ENCODE results near the gene LRRC59.
"Not testable (repeated sequence)": the region's sequence is repeated elsewhere in the genome, so short reads cannot be mapped to it uniquely, and the experiment has no call there.

Gene LRRC59

GRCh38 chr17:50423553-50424159, 26.3 kb upstream of the LRRC59 start:
- no peaks in the 10 kb centered on the region for H3K36me3 ChIP-seq (ENCODE audit: insufficient read depth, low read length)
- no peak overlapping the region for H2AFZ ChIP-seq (ENCODE audit: low read length, unreplicated experiment)

GRCh38 chr17:50422738-50423137, 25.4 kb upstream of the LRRC59 start:
- no peak overlapping the region for H3K4me3 ChIP-seq (ENCODE audit: low read depth, low read length)
- no peak overlapping the region for H2AFZ ChIP-seq (ENCODE audit: low read length, unreplicated experiment)
- H3K27ac ChIP-seq (ENCODE audit: low read depth, low read length), result no peak overlapping the region
- peaks cover 23% of the 10 kb centered on the region for H3K79me2 ChIP-seq (ENCODE audit: control insufficient read depth, insufficient read depth, low read length, unreplicated experiment)
- H3K27me3 ChIP-seq (ENCODE audit: insufficient read depth, low read length), result no peaks in the 10 kb centered on the region
- H3K36me3 ChIP-seq (ENCODE audit: insufficient read depth, low read length), result no peaks in the 10 kb centered on the region
- peaks cover 40% of the 10 kb centered on the region for H3K4me1 ChIP-seq (ENCODE audit: control insufficient read depth, insufficient read depth, low read length, unreplicated experiment)

More at GRCh38 chr17:50423553-50424159, 26.3 kb upstream of the LRRC59 start:
- H3K27ac ChIP-seq (ENCODE audit: low read depth, low read length), result peak overlapping the region; percentile 76
- no peaks in the 10 kb centered on the region for H3K27me3 ChIP-seq (ENCODE audit: insufficient read depth, low read length)
- H3K4me3 ChIP-seq (ENCODE audit: low read depth, low read length), result peak overlapping the region; percentile 15
- peaks cover 40% of the 10 kb centered on the region for H3K4me1 ChIP-seq (ENCODE audit: control insufficient read depth, insufficient read depth, low read length, unreplicated experiment)
- H3K79me2 ChIP-seq (ENCODE audit: control insufficient read depth, insufficient read depth, low read length, unreplicated experiment), result peaks cover 25% of the 10 kb centered on the region

- H3K4me3 ChIP-seq (ENCODE audit: low read depth, low read length), result peak overlapping the region; percentile 68
- no peaks in the 10 kb centered on the region for H3K36me3 ChIP-seq (ENCODE audit: insufficient read depth, low read length)
- H3K4me1 ChIP-seq (ENCODE audit: control insufficient read depth, insufficient read depth, low read length, unreplicated experiment), result peaks cover 34% of the 10 kb centered on the region
- H3K27me3 ChIP-seq (ENCODE audit: insufficient read depth, low read length), result no peaks in the 10 kb centered on the region
- peak overlapping the region; percentile 69 for H3K27ac ChIP-seq (ENCODE audit: low read depth, low read length)
- peak overlapping the region; percentile 90 for H2AFZ ChIP-seq (ENCODE audit: low read length, unreplicated experiment)
- peaks cover 11% of the 10 kb centered on the region for H3K79me2 ChIP-seq (ENCODE audit: control insufficient read depth, insufficient read depth, low read length, unreplicated experiment)
Observed at GRCh38 chr17:50421308-50422051, 24.2 kb upstream of the LRRC59 start.

DNA sequence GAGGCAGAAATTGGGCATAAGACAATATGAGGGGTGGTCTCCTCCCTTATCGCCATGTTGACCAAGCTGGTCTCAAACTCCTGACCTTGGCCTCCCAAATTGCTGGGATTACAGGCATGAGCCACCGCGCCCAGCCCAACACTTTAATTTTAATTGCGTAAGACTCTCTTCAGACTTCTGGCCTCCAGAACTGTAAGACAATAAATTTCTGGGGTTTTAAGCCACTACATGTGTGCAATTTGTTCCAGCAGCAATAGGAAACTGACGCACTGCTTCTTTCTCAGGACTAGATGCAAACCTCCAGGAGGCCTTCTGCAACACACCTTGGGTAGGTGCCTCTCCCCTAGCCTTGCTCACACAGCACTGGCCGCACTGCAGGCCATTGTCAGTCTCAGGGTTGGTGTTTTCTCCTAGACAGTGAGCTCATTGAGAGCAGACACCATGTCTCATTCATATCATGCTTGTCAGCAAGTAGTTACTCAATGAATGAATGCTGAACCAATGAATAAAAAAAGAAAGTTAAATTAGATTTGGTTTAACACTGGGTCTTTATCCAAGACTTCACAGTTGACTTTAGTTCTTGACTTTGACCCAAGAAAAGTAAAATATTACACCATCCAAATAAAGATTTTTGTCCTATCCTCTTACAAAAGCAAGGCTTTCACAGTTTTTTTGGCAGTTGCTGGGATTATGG, 23.2 kb upstream of the LRRC59 start:
- Histone ChIP-seq H3K36me3 (ENCODE audit: insufficient read depth, low read length) (no peaks in the 10 kb centered on the region), H3K27ac (ENCODE audit: low read depth, low read length) (peak overlapping the region; percentile 69; the same call in 1 of the 2 replicates), H3K27me3 (ENCODE audit: insufficient read depth, low read length) (no peaks in the 10 kb centered on the region), H2AFZ (ENCODE audit: low read length, unreplicated experiment) (peak overlapping the region; percentile 90), H3K79me2 (ENCODE audit: control insufficient read depth, insufficient read depth, low read length, unreplicated experiment) (peaks cover 8% of the 10 kb centered on the region), H3K4me1 (ENCODE audit: control insufficient read depth, insufficient read depth, low read length, unreplicated experiment) (peaks cover 32% of the 10 kb centered on the region), H3K4me3 (ENCODE audit: low read depth, low read length) (peak overlapping the region; percentile 68)

GRCh38 chr17:50419577-50419976, 22.3 kb upstream of the LRRC59 start:
- H2AFZ ChIP-seq (ENCODE audit: low read length, unreplicated experiment); H3K36me3 ChIP-seq (ENCODE audit: insufficient read depth, low read length); H3K27me3 ChIP-seq (ENCODE audit: insufficient read depth, low read length); H3K4me3 ChIP-seq (ENCODE audit: low read depth, low read length); H3K27ac ChIP-seq (ENCODE audit: low read depth, low read length); H3K79me2 ChIP-seq (ENCODE audit: control insufficient read depth, insufficient read depth, low read length, unreplicated experiment): not testable (repeated sequence)
- H3K4me1 ChIP-seq (ENCODE audit: control insufficient read depth, insufficient read depth, low read length, unreplicated experiment), result peaks cover 22% of the 10 kb centered on the region

DNA sequence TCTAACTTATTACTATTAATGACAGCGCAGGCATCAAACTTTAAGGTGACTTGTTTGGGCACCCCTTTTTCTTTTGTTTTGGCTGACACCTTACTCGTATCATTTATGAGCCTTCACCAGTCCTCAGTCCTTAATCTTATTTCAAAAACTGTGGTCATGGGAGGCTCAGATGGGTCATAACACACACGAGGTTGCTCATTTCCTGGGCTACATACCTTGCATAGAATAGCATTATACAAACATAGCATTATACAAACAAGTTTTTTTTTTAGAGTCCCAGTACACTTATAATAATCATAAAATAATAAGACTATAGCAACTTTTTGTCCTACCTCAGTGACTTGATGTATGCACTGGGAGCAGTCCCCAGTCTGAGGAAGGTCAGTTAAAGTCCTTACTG, 17.5 kb upstream of the LRRC59 start:
- Histone ChIP-seq H3K27ac (ENCODE audit: low read depth, low read length) (no peak overlapping the region), H3K36me3 (ENCODE audit: insufficient read depth, low read length) (no peaks in the 10 kb centered on the region), H3K4me3 (ENCODE audit: low read depth, low read length) (no peak overlapping the region), H3K27me3 (ENCODE audit: insufficient read depth, low read length) (no peaks in the 10 kb centered on the region), H2AFZ (ENCODE audit: low read length, unreplicated experiment) (no peak overlapping the region), H3K4me1 (ENCODE audit: control insufficient read depth, insufficient read depth, low read length, unreplicated experiment) (peaks cover 5% of the 10 kb centered on the region), H3K79me2 (ENCODE audit: control insufficient read depth, insufficient read depth, low read length, unreplicated experiment) (no peaks in the 10 kb centered on the region)

DNA sequence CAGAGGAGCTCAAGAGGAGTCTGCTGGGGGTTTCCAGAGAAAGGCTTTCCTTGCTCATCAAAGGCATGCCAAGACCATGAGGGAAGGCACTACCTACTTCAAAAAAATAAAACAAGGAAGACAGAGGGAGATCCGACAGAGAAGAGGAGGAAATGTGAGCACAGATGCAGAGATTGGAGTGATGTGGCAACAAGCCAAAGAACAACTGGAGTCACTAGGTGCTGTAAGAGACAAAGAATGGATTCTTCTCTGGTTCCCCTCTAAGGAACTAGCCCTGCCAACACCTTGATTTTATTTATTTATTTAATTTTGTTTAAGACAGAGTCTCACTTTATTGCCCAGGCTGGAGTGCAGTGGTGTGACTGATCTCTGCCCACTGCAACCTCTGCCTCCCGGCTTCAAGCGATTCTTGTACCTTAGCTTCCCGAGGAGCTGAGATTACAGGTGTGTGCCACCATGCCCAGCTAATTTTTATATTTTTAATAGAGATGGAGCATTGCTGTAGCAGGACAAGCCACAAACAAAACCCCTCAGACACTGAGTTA, 14.9 kb upstream of the LRRC59 start:
- Histone ChIP-seq H3K27ac (ENCODE audit: low read depth, low read length) (no peak overlapping the region), H3K79me2 (ENCODE audit: control insufficient read depth, insufficient read depth, low read length, unreplicated experiment) (no peaks in the 10 kb centered on the region), H3K27me3 (ENCODE audit: insufficient read depth, low read length) (no peaks in the 10 kb centered on the region), H2AFZ (ENCODE audit: low read length, unreplicated experiment) (no peak overlapping the region), H3K36me3 (ENCODE audit: insufficient read depth, low read length) (no peaks in the 10 kb centered on the region), H3K4me1 (ENCODE audit: control insufficient read depth, insufficient read depth, low read length, unreplicated experiment) (peaks cover 7% of the 10 kb centered on the region), H3K4me3 (ENCODE audit: low read depth, low read length) (no peak overlapping the region)

- no peak overlapping the region for H2AFZ ChIP-seq (ENCODE audit: low read length, unreplicated experiment)
- 0 out of 2 replicates have a peak, but pooled peaks cover 11% of the 10 kb centered on the region for H3K27me3 ChIP-seq (ENCODE audit: insufficient read depth, low read length)
- peaks cover 2% of the 10 kb centered on the region for H3K4me1 ChIP-seq (ENCODE audit: control insufficient read depth, insufficient read depth, low read length, unreplicated experiment)
- H3K4me3 ChIP-seq (ENCODE audit: low read depth, low read length), result no peak overlapping the region
- H3K36me3 ChIP-seq (ENCODE audit: insufficient read depth, low read length), result no peaks in the 10 kb centered on the region
- no peaks in the 10 kb centered on the region for H3K79me2 ChIP-seq (ENCODE audit: control insufficient read depth, insufficient read depth, low read length, unreplicated experiment)
- no peak overlapping the region for H3K27ac ChIP-seq (ENCODE audit: low read depth, low read length)
Observed at GRCh38 chr17:50407921-50408320, 10.6 kb upstream of the LRRC59 start.

DNA sequence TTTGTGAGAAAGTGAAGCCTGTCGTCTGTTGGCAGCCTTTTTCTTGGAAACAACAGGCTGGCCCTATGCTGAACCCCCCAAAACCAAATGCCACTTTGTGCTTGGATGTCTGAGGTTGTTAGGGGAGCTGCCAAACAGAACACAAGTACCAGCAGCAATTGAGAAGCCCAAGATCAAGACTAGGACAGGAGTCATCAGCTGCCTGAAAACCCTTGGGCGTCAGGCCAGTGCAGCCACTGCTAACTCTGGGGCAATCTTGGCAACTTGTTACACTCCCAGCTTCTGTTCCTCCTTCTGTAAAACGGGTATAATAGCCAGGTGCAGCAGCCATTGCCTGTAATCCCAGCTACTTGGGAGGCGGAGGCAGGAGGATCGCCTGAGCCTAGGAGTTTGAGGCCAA, 9.3 kb upstream of the LRRC59 start:
- H3K27me3 ChIP-seq (ENCODE audit: insufficient read depth, low read length), result 0 out of 2 replicates have a peak, but pooled peaks cover 11% of the 10 kb centered on the region
- H3K36me3 ChIP-seq (ENCODE audit: insufficient read depth, low read length), result no peaks in the 10 kb centered on the region
- H2AFZ ChIP-seq (ENCODE audit: low read length, unreplicated experiment), result no peak overlapping the region
- H3K4me1 ChIP-seq (ENCODE audit: control insufficient read depth, insufficient read depth, low read length, unreplicated experiment), result peaks cover 2% of the 10 kb centered on the region
- no peak overlapping the region for H3K27ac ChIP-seq (ENCODE audit: low read depth, low read length)
- H3K4me3 ChIP-seq (ENCODE audit: low read depth, low read length), result no peak overlapping the region
- no peaks in the 10 kb centered on the region for H3K79me2 ChIP-seq (ENCODE audit: control insufficient read depth, insufficient read depth, low read length, unreplicated experiment)

DNA sequence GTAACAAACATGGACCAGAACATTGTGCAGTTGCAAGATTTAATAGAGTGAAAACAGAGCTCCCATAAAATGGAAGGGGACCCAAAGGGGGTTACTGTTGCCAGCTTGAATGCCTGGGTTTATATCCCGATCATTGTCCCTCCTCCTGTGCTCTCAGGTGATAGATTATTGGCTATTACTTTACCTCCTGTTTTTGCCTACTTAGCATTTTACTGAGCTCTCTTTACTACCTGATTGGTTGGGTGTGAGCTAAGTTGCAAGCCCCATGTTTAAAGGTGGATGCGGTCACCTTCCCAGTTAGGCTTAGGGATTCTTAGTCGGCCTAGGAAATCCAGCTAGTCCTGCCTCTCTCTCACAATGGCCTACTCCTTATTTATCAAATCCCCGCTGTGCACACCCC, 8.0 kb upstream of the LRRC59 start:
- not testable (repeated sequence) for H3K36me3 ChIP-seq (ENCODE audit: insufficient read depth, low read length); H2AFZ ChIP-seq (ENCODE audit: low read length, unreplicated experiment); H3K4me1 ChIP-seq (ENCODE audit: control insufficient read depth, insufficient read depth, low read length, unreplicated experiment); H3K27ac ChIP-seq (ENCODE audit: low read depth, low read length); H3K79me2 ChIP-seq (ENCODE audit: control insufficient read depth, insufficient read depth, low read length, unreplicated experiment); H3K4me3 ChIP-seq (ENCODE audit: low read depth, low read length)
- 0 out of 2 replicates have a peak, but pooled peaks cover 11% of the 10 kb centered on the region for H3K27me3 ChIP-seq (ENCODE audit: insufficient read depth, low read length)
